HL-60 (cell line): Measurements from ENCODE around the gene ZNF789.
"Not testable (repeated sequence)": the region's sequence is repeated elsewhere in the genome, so short reads cannot be mapped to it uniquely, and the experiment has no call there.

Experiments
- GABPA ChIP-seq: IDR thresholded peaks from 2 replicates; pipeline ENCODE4 v1.6.1; 2012; ENCODE audit warnings: low read depth
- POLR2AphosphoS5 ChIP-seq: IDR thresholded peaks from 2 replicates; pipeline ENCODE4 v1.6.1; 2012; ENCODE audit warnings: low read depth
- SPI1 ChIP-seq: IDR thresholded peaks from 2 replicates; pipeline ENCODE4 v1.6.1; 2012; ENCODE audit warnings: low read depth, mild to moderate bottlenecking, borderline replicate concordance
- TF ChIP-seq, protein P1 (sequence below): IDR thresholded peaks from one replicate; pipeline ENCODE4 v1.5.1; 2011; ENCODE audit warnings: low read length, control low read depth, inconsistent platforms; ENCODE audit not compliant: insufficient read depth
- TF ChIP-seq, protein P2 (sequence below): IDR thresholded peaks from 2 replicates; pipeline ENCODE4 v1.6.1; 2012; ENCODE audit warnings: low read depth; ENCODE audit not compliant: insufficient replicate concordance

- TF ChIP-seq, protein P1, sequence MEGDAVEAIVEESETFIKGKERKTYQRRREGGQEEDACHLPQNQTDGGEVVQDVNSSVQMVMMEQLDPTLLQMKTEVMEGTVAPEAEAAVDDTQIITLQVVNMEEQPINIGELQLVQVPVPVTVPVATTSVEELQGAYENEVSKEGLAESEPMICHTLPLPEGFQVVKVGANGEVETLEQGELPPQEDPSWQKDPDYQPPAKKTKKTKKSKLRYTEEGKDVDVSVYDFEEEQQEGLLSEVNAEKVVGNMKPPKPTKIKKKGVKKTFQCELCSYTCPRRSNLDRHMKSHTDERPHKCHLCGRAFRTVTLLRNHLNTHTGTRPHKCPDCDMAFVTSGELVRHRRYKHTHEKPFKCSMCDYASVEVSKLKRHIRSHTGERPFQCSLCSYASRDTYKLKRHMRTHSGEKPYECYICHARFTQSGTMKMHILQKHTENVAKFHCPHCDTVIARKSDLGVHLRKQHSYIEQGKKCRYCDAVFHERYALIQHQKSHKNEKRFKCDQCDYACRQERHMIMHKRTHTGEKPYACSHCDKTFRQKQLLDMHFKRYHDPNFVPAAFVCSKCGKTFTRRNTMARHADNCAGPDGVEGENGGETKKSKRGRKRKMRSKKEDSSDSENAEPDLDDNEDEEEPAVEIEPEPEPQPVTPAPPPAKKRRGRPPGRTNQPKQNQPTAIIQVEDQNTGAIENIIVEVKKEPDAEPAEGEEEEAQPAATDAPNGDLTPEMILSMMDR: not testable (repeated sequence)
- not testable (repeated sequence) for TF ChIP-seq GABPA, SPI1, POLR2AphosphoS5
- TF ChIP-seq, protein P2, sequence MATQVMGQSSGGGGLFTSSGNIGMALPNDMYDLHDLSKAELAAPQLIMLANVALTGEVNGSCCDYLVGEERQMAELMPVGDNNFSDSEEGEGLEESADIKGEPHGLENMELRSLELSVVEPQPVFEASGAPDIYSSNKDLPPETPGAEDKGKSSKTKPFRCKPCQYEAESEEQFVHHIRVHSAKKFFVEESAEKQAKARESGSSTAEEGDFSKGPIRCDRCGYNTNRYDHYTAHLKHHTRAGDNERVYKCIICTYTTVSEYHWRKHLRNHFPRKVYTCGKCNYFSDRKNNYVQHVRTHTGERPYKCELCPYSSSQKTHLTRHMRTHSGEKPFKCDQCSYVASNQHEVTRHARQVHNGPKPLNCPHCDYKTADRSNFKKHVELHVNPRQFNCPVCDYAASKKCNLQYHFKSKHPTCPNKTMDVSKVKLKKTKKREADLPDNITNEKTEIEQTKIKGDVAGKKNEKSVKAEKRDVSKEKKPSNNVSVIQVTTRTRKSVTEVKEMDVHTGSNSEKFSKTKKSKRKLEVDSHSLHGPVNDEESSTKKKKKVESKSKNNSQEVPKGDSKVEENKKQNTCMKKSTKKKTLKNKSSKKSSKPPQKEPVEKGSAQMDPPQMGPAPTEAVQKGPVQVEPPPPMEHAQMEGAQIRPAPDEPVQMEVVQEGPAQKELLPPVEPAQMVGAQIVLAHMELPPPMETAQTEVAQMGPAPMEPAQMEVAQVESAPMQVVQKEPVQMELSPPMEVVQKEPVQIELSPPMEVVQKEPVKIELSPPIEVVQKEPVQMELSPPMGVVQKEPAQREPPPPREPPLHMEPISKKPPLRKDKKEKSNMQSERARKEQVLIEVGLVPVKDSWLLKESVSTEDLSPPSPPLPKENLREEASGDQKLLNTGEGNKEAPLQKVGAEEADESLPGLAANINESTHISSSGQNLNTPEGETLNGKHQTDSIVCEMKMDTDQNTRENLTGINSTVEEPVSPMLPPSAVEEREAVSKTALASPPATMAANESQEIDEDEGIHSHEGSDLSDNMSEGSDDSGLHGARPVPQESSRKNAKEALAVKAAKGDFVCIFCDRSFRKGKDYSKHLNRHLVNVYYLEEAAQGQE: not testable (repeated sequence)
Measured at GRCh38 chr7:99431756-99432540, 40.7 kb upstream of the ZNF789 start.
